Astrocyte (in vitro differentiated cells and primary cell): ENCODE results near the gene B3GALNT1.

Experiments used
- EZH2 ChIP-seq: IDR thresholded peaks from 2 replicates; pipeline ENCODE4 v1.6.1; 2012; ENCODE audit warnings: mild to moderate bottlenecking, low read length, inconsistent platforms; ENCODE audit not compliant: insufficient read depth
- TF ChIP-seq, protein P1 (sequence below): IDR thresholded peaks from 2 replicates; pipeline ENCODE4 v1.5.1; 2011; ENCODE audit warnings: low read depth, mild to moderate bottlenecking, inconsistent platforms, low read length, moderate library complexity; ENCODE audit not compliant: insufficient read depth

DNA sequence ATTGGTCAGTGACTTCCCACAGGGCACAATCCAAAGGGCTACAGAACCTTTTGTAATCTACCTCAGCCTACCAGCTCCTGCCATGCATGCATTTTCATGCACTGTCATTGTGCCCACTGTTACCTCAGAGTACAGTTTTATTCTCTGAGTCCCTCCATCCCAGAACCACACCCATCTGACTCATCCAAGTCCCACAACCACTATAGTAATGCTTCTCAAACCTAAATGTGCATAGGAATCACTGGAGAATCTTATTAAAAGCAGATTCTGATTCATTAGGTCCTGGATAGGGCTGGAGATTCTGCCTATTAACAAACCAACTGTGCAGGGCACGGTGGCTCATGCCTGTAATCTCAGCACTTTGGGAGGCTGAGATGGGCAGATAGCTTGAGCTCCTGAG lies 3.7 kb upstream of the B3GALNT1 start:
- TF ChIP-seq, protein P1, sequence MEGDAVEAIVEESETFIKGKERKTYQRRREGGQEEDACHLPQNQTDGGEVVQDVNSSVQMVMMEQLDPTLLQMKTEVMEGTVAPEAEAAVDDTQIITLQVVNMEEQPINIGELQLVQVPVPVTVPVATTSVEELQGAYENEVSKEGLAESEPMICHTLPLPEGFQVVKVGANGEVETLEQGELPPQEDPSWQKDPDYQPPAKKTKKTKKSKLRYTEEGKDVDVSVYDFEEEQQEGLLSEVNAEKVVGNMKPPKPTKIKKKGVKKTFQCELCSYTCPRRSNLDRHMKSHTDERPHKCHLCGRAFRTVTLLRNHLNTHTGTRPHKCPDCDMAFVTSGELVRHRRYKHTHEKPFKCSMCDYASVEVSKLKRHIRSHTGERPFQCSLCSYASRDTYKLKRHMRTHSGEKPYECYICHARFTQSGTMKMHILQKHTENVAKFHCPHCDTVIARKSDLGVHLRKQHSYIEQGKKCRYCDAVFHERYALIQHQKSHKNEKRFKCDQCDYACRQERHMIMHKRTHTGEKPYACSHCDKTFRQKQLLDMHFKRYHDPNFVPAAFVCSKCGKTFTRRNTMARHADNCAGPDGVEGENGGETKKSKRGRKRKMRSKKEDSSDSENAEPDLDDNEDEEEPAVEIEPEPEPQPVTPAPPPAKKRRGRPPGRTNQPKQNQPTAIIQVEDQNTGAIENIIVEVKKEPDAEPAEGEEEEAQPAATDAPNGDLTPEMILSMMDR = no peak
- no peak for TF ChIP-seq EZH2
